ENCODE measurements around the gene POMGNT2.
"Not testable (repeated sequence)": the region's sequence is repeated elsewhere in the genome, so short reads cannot be mapped to it uniquely, and the experiment has no call there.

The POMGNT2 gene

GRCh38 chr3:43046583-43046982 is 59.3 kb downstream of the POMGNT2 start:
- Mint-ChIP-seq H3K27ac (no peak overlapping the region), H3K27me3 (no peaks in the 10 kb centered on the region), H3K9me3 (peaks cover 30% of the 10 kb centered on the region), H3K36me3 (peaks cover 18% of the 10 kb centered on the region), H3K4me3 (no peak overlapping the region), H3K4me1 (no peaks in the 10 kb centered on the region)

- H3K36me3 Mint-ChIP-seq = peaks cover 14% of the 10 kb centered on the region
- not testable (repeated sequence) for H3K4me1 Mint-ChIP-seq, H3K27me3 Mint-ChIP-seq, H3K4me3 Mint-ChIP-seq, H3K27ac Mint-ChIP-seq
- H3K9me3 Mint-ChIP-seq = peaks cover 21% of the 10 kb centered on the region
These were observed 60.8 kb downstream of the POMGNT2 start for GRCh38 chr3:43045079-43045478.

- peaks cover 13% of the 10 kb centered on the region for H3K36me3 Mint-ChIP-seq
- H3K27me3 Mint-ChIP-seq = no peaks in the 10 kb centered on the region
- H3K9me3 Mint-ChIP-seq = peaks cover 16% of the 10 kb centered on the region
These were observed 62.1 kb downstream of the POMGNT2 start for GRCh38 chr3:43043793-43044192.

GRCh38 chr3:43043071-43043766 is 62.7 kb downstream of the POMGNT2 start:
- H3K36me3 Mint-ChIP-seq = peaks cover 9% of the 10 kb centered on the region
- peaks cover 7% of the 10 kb centered on the region for H3K4me1 Mint-ChIP-seq
- H3K4me3 Mint-ChIP-seq = no peak overlapping the region
- H3K27me3 Mint-ChIP-seq = no peaks in the 10 kb centered on the region
- peaks cover 12% of the 10 kb centered on the region for H3K9me3 Mint-ChIP-seq
- H3K27ac Mint-ChIP-seq = no peak overlapping the region

More at GRCh38 chr3:43043793-43044192, 62.1 kb downstream of the POMGNT2 start:
- no peak overlapping the region for H3K4me3 Mint-ChIP-seq
- H3K4me1 Mint-ChIP-seq = peaks cover under 1% of the 10 kb centered on the region
- H3K27ac Mint-ChIP-seq = no peak overlapping the region

- H3K27ac Mint-ChIP-seq = no peak overlapping the region
- H3K9me3 Mint-ChIP-seq = peaks cover 4% of the 10 kb centered on the region
- H3K36me3 Mint-ChIP-seq = peaks cover 6% of the 10 kb centered on the region
- no peaks in the 10 kb centered on the region for H3K27me3 Mint-ChIP-seq
- H3K4me1 Mint-ChIP-seq = peaks cover 20% of the 10 kb centered on the region
- H3K4me3 Mint-ChIP-seq = no peak overlapping the region
These were observed 64.4 kb downstream of the POMGNT2 start for GRCh38 chr3:43041517-43041916.

- peak overlapping the region; percentile 70 for H3K27ac Mint-ChIP-seq
These were observed 67.9 kb downstream of the POMGNT2 start for GRCh38 chr3:43038010-43038409.

GRCh38 chr3:43036621-43037423 is 69.1 kb downstream of the POMGNT2 start:
- H3K27ac Mint-ChIP-seq = no peak overlapping the region
- no peaks in the 10 kb centered on the region for H3K9me3 Mint-ChIP-seq
- peaks cover 21% of the 10 kb centered on the region for H3K4me1 Mint-ChIP-seq
- H3K27me3 Mint-ChIP-seq = no peaks in the 10 kb centered on the region
- no peak overlapping the region for H3K4me3 Mint-ChIP-seq
- H3K36me3 Mint-ChIP-seq = no peaks in the 10 kb centered on the region

More at GRCh38 chr3:43038010-43038409, 67.9 kb downstream of the POMGNT2 start:
- H3K4me1 Mint-ChIP-seq = peaks cover 21% of the 10 kb centered on the region
- no peaks in the 10 kb centered on the region for H3K36me3 Mint-ChIP-seq
- H3K27me3 Mint-ChIP-seq = no peaks in the 10 kb centered on the region
- H3K4me3 Mint-ChIP-seq = no peak overlapping the region
- H3K9me3 Mint-ChIP-seq = no peaks in the 10 kb centered on the region

GRCh38 chr3:43035801-43036365 is 70.0 kb downstream of the POMGNT2 start:
- no peaks in the 10 kb centered on the region for H3K9me3 Mint-ChIP-seq
- no peaks in the 10 kb centered on the region for H3K27me3 Mint-ChIP-seq
- no peak overlapping the region for H3K4me3 Mint-ChIP-seq
- peaks cover 21% of the 10 kb centered on the region for H3K4me1 Mint-ChIP-seq
- no peak overlapping the region for H3K27ac Mint-ChIP-seq
- H3K36me3 Mint-ChIP-seq = no peaks in the 10 kb centered on the region

- Mint-ChIP-seq H3K4me3 (no peak overlapping the region), H3K9me3 (no peaks in the 10 kb centered on the region), H3K27ac (peak overlapping the region; percentile 42), H3K27me3 (no peaks in the 10 kb centered on the region), H3K36me3 (no peaks in the 10 kb centered on the region), H3K4me1 (peaks cover 22% of the 10 kb centered on the region)
These were observed 71.0 kb downstream of the POMGNT2 start for GRCh38 chr3:43034911-43035310.

- Mint-ChIP-seq H3K9me3 (no peaks in the 10 kb centered on the region), H3K27me3 (no peaks in the 10 kb centered on the region), H3K4me3 (no peak overlapping the region), H3K36me3 (no peaks in the 10 kb centered on the region), H3K4me1 (peaks cover 29% of the 10 kb centered on the region), H3K27ac (no peak overlapping the region)
These were observed 71.7 kb downstream of the POMGNT2 start for GRCh38 chr3:43034200-43034599.

GRCh38 chr3:43032646-43033628 is 72.9 kb downstream of the POMGNT2 start:
- no peaks in the 10 kb centered on the region for H3K27me3 Mint-ChIP-seq
- H3K9me3 Mint-ChIP-seq = no peaks in the 10 kb centered on the region
- no peaks in the 10 kb centered on the region for H3K36me3 Mint-ChIP-seq
- peaks cover 23% of the 10 kb centered on the region for H3K4me1 Mint-ChIP-seq
- H3K4me3 Mint-ChIP-seq = no peak overlapping the region
- H3K27ac Mint-ChIP-seq = no peak overlapping the region

- no peak overlapping the region for H3K4me3 Mint-ChIP-seq
- H3K36me3 Mint-ChIP-seq = no peaks in the 10 kb centered on the region
- no peak overlapping the region for H3K27ac Mint-ChIP-seq
- no peaks in the 10 kb centered on the region for H3K9me3 Mint-ChIP-seq
- peaks cover 19% of the 10 kb centered on the region for H3K4me1 Mint-ChIP-seq
- H3K27me3 Mint-ChIP-seq = no peaks in the 10 kb centered on the region
These were observed 73.9 kb downstream of the POMGNT2 start for GRCh38 chr3:43031889-43032545.

- H3K27ac Mint-ChIP-seq = no peak overlapping the region
- H3K4me3 Mint-ChIP-seq = no peak overlapping the region
- no peaks in the 10 kb centered on the region for H3K27me3 Mint-ChIP-seq
- H3K9me3 Mint-ChIP-seq = no peaks in the 10 kb centered on the region
- peaks cover 15% of the 10 kb centered on the region for H3K4me1 Mint-ChIP-seq
- H3K36me3 Mint-ChIP-seq = no peaks in the 10 kb centered on the region
These were observed 74.4 kb downstream of the POMGNT2 start for GRCh38 chr3:43031485-43031884.

GRCh38 chr3:43030162-43030935 is 75.5 kb downstream of the POMGNT2 start:
- Mint-ChIP-seq H3K36me3 (no peaks in the 10 kb centered on the region), H3K9me3 (no peaks in the 10 kb centered on the region), H3K27ac (no peak overlapping the region), H3K4me1 (peaks cover 14% of the 10 kb centered on the region), H3K27me3 (no peaks in the 10 kb centered on the region), H3K4me3 (no peak overlapping the region)

Data from activated naive CD4-positive, alpha-beta T cell treated with anti-CD3 and anti-CD28 coated beads, Interleukin-2, amount 50 U/mL, for 24 hours (primary cell).